ENCODE measurements around the gene CAT. TPM values are rescaled to one million over a fixed set of nuclear protein-coding genes. Genes with fewer than 3 reads are reported as not detected.

Gene CAT
- 32.5 and 55.7 TPM in 2 replicates for total RNA-seq

DNA sequence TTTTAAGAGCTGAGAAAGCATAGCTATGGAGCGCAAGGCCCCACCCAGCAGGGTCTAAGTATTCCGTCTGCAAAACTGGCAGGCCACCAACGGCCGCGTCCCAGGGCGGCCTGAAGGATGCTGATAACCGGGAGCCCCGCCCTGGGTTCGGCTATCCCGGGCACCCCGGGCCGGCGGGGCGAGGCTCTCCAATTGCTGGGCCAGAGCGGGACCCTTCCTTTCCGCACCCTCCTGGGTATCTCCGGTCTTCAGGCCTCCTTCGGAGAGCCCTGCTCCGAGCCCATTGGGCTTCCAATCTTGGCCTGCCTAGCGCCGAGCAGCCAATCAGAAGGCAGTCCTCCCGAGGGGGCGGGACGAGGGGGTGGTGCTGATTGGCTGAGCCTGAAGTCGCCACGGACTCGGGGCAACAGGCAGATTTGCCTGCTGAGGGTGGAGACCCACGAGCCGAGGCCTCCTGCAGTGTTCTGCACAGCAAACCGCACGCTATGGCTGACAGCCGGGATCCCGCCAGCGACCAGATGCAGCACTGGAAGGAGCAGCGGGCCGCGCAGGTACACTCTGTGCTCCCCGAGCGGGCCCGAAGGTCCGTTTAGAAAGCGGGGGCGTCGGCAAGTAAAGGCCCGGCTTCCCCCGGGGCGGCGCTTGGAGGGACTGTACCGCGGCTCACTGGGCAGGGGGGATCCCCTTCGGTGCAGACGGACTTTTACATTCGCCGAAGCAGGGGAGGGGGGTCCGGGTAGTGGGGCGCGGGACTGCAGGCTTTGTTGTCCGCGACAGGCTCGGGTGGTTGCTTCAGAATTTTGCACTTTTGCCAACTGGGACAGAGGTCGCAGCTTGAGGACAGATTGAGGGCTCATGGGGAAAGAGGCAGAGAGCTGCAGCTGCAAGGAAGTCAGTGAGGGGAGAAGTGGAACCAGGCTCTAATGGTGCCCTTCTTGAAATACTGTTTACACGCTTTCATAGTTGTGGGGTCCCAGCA is at the start of gene CAT:
Gene CAT (plus strand): TSS at position 406 of the 979 bp plus-strand sequence. CDS start 80 bp downstream, at position 486.

GRCh38 chr11:34513682-34514449 is 75.1 kb downstream of the CAT start, which contains the start of gene ELF5:
ELF5 (minus strand) TSS chr11:34513794; CDS start chr11:34505749, 8,045 bp downstream.

Other genes starting within 250 kb of the CAT start
- 4.4 and 7.8 TPM in 2 replicates for gene ABTB2, start 80.9 kb upstream of the CAT start, total RNA-seq
- gene ELF5, start 74.9 kb downstream of the CAT start, total RNA-seq, result not detected in 2 replicates
- gene EHF, start 182.2 kb downstream of the CAT start, total RNA-seq, result 0.64 and 4.0 TPM in 2 replicates